Breast epithelium (tissue), 3 donors: ENCODE measurements around the gene SAPCD2.

Experiments used
- CTCF ChIP-seq, 3 donors: fragments of 450-650 bp; IDR thresholded peaks; one replicate each; pipeline ENCODE4 v1.5.1; 2016 to 2017; ENCODE audit warnings: antibody characterized with exemption in 3 of 3, mild to moderate bottlenecking in 3 of 3, moderate library complexity in 3 of 3
- POLR2A ChIP-seq: fragments of 450-650 bp; IDR thresholded peaks from one replicate; pipeline ENCODE4 v1.6.1; 2016; ENCODE audit warnings: antibody characterized with exemption, mild to moderate bottlenecking, moderate library complexity
- POLR2AphosphoS5 ChIP-seq, 3 donors: sonication (generic); formaldehyde crosslinking; IDR thresholded peaks; one replicate each; pipeline ENCODE4 v1.6.1; 2017; ENCODE audit warnings: antibody characterized with exemption in 3 of 3

- TF ChIP-seq CTCF (IDR thresholded peaks at IDR 0.05) (peak in 1 of 3 donors; percentile 3), POLR2AphosphoS5 (IDR thresholded peaks at IDR 0.05) (peak in 2 of 3 donors; percentile 65 to 75), POLR2A (peak; percentile 33)
Measured at GRCh38 chr9:137086531-137087408, 16.4 kb upstream of the SAPCD2 start, which contains the start of gene MAN1B1.
